ENCODE results near the gene SAP30.

SAP30 gene

DNA sequence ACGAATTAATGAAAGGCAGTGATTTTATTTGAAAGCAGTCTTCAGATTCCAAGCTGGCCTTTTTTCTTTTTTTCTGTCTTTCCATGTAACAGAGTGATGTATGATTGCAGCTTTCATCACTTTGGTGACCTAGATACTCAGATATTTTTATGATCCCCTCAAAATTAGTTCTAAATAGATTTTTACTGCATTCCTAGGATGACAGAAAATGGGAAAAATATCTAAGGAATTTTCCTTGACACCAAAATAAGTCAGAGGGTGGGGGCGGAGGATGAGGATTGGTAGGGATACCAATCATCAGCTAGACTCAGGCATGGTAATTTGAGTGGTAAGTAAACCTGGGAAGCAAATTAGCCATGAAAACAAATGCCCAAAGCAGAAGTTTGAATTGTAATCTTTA, 24.7 kb upstream of the SAP30 start:
- no peak overlapping the region for H3K4me3 ChIP-seq (ENCODE audit: low read depth, low read length)
- no peak for TF ChIP-seq CTCF (IDR thresholded peaks at IDR 0.05; ENCODE audit: borderline replicate concordance, insufficient read depth, low read depth, low read length)

DNA sequence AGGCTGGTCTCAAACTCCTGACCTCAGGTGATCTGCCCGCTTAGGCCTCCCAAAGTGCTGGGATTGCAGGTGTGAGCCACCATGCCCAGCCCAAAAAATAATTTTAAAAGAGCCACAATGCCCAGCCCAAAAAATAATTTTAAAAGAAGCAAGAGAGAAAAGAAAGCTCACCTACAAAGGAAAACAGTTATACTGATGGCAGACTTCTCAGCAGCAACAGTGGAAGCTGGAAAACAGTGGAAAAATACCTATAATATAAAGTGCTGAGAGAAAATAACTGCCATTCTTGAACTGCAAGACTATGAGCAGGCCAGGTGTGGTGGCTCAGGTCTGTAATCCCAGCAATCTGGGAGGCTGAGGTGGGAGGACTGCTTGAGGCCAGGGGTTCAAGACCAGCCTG, 23.3 kb upstream of the SAP30 start:
- H3K4me3 ChIP-seq (ENCODE audit: low read depth, low read length): no peak overlapping the region
- TF ChIP-seq CTCF (IDR thresholded peaks at IDR 0.05; ENCODE audit: borderline replicate concordance, insufficient read depth, low read depth, low read length): no peak

- TF ChIP-seq CTCF (IDR thresholded peaks at IDR 0.05; ENCODE audit: borderline replicate concordance, insufficient read depth, low read depth, low read length): no peak
These were observed 12.8 kb upstream of the SAP30 start for GRCh38 chr4:173357939-173358338.

DNA sequence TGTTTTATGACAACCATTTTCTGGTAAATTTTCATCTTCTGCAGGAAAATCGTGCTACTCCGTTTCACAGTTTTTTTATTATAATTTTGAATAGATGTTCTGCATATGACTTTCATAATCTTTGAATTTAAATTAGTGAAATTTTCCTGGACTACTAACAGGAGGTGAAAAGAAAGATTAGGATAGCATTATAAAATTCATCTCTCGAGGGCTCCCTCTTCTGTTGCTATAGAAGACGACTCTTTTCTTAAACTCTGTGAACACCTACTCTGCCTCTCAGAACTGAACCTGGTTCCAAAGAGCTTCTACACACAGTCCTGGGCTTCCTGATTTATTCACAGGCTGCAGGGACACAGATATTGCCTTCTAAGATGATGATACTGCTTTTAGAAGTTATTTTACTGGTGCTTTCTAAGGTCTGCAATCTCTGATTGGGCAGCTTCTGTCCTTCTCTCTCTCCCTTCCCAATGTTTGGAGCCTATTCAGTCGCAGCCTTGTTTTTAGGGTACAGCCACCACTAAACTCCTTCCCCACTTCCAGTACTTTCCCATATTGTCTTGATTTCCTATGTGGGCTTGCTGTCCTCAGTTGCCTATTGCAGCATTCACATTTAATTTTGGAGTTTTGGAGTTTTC, 10.1 kb upstream of the SAP30 start:
- no peak for TF ChIP-seq CTCF (IDR thresholded peaks at IDR 0.05; ENCODE audit: borderline replicate concordance, insufficient read depth, low read depth, low read length)
- H3K4me3 ChIP-seq (ENCODE audit: low read depth, low read length): no peak overlapping the region

More at GRCh38 chr4:173357939-173358338, 12.8 kb upstream of the SAP30 start:
- H3K4me3 ChIP-seq (ENCODE audit: low read depth, low read length): no peak overlapping the region

DNA sequence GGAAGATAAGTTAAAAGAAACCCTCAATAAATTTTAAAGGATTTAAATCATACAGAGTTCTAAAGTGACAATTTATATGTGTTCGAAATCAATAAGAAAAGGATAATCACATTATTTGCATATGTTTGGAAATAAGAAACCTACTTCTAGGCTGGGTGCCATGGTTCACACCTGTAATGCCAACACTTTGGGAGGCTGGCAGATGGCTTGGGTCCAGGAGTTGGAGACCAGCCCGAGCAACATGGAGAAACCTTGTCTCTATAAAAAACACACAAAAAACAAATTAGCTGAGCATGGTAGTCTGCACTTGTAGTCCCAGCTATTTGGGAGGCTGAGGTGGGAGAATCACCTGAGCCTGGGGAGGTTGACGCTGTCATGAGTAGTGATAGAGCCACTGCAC, 8.1 kb upstream of the SAP30 start:
- no peak for TF ChIP-seq CTCF (IDR thresholded peaks at IDR 0.05; ENCODE audit: borderline replicate concordance, insufficient read depth, low read depth, low read length)
- no peak overlapping the region for H3K4me3 ChIP-seq (ENCODE audit: low read depth, low read length)

- H3K4me3 ChIP-seq (ENCODE audit: low read depth, low read length): no peak overlapping the region
- TF ChIP-seq CTCF (IDR thresholded peaks at IDR 0.05; ENCODE audit: borderline replicate concordance, insufficient read depth, low read depth, low read length): no peak
These were observed 5.3 kb upstream of the SAP30 start for GRCh38 chr4:173365359-173365996.

DNA sequence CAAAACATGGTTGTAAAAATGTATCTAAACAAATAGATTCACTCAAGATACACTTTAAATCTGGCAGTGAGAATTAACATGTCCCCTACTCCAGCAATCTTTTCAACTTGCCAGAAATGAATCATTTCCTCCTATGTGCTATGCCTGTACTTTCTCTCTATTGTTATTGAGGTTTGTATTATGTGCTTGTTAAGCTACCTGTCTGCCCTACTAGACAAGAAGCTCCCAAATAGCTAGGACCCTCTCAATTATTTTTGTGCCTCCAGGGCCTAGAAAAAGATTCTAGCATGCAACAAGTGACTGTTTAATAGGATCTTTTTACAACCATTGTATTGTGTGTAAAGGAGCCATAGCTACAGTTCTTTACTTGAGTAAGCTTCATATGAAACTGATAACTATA, 3.5 kb upstream of the SAP30 start:
- no peak for TF ChIP-seq CTCF (IDR thresholded peaks at IDR 0.05; ENCODE audit: borderline replicate concordance, insufficient read depth, low read depth, low read length)

More for the DNA sequence above, 3.5 kb upstream of the SAP30 start:
- no peak overlapping the region for H3K4me3 ChIP-seq (ENCODE audit: low read depth, low read length)
